CD4-positive, alpha-beta T cell treated with Interleukin-4 for 1 hour (primary cell): ENCODE results near the gene VDAC1.

ENCODE experiments used
- DNase-seq, 2 donors: peaks; one replicate each; pipeline ENCODE4 v3.0.0-alpha.2; 2020 to 2022

The VDAC1 gene

DNA sequence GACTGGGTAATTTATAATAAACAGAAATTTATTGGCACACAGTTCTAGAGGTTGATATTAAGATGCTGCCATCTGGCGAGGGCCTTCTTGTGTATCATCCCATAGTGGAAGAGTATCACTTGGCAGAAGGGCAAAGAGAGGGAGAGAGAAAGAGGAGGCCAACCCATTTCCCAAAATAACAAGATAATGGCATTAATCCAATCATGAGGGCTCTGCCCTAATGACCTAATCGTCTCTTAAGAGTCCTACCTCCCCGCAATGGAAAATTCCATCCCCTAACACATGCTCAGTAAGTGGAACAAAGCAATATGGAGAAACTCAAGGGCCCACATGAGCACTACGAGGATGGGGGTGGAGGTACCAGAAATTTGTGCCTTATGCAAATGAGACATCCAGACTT lies 17.6 kb upstream of the VDAC1 start:
- DNase-seq: no peak

DNA sequence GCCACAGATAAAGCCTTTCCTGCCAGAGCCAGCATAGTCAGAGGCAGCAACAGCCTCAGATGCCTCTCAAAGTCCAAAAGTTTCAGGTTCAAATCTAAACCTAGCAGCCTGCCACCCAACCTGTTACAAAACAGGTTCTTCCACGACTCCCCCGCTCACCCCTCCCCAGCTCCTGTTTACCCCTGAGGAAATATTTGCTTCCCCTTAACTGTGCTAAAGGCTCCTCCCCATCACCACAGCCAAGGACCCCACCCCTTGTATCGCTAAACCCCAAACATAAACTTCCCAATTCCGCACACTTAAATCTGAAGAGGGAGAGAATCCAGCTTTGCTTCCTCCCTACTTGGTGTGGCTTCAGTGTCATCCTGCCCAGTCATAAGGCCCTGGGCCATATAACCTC lies 15.4 kb upstream of the VDAC1 start:
- DNase-seq: no peak

DNA sequence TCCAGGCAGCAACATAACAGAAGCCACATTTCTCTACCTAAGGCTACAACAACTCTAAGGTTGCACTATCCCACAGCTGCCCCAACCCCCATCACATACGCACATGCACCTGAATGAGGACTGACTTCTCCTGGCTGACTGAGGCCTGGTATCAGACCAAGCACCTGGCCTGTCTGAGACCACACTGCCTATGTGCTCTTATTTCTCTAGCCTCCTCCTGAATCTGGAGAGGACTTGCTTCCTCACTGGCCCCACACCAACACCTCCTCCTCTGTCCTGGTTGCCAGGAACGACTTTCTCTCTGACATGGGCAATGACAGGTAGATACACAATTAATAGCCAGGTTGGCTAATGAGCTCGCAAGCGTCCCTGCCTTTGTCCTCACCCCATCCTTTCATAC lies 14.9 kb upstream of the VDAC1 start:
- DNase-seq: no peak

DNA sequence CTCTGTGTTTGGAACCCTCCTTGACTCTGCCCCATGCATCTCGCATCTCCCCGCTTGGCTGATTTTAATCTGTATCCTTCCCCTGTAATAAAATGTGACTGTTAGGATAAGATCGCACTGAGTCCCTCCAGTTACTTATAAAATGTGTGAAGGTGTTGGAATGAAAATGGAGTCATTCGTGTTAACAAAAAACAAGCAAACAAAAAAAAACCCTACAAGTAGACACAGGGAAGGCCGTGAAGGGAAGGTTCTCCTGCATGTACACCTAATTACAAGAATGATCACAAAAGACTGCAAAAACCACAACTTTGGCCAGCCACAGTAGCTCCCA lies 14.2 kb upstream of the VDAC1 start:
- no peak for DNase-seq

DNA sequence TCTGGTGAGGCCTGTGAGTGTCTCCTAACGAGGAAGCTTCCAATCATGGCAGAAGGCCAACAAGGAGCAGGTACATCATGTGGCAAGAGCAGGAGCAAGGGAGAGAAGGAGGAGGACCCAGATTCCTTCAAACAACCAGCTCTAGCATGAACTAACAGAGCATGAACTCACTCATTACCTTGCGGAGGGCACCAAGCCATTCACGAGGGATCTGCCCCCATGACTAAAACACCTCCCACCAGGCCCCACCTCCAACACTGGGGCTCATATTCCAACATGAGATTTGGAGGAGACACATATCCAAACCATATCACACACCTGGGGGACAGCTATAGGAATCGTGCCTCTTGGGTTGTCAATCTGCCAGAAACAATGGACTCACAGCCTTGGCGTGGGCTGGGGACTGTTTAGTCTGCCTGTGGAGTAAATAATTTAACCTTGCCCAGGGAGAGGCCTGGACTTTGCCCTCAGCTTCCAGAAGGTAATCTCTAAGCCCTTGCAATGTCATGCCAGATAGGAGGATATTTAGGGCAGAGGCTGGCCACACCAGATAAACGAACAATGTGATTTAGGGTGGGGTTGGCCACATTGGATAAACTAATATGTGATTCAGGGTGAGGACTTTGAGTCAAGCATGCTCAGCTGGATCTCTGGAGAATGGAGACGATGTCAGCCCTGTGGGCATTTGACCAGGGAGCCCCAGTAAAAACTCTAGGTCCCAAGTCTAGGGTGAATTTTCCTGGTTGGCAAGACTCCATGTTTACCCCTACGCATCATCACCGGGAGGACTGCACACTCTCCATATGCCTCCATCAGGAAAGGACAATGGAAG lies 13.6 kb upstream of the VDAC1 start:
- DNase-seq: no peak

DNA sequence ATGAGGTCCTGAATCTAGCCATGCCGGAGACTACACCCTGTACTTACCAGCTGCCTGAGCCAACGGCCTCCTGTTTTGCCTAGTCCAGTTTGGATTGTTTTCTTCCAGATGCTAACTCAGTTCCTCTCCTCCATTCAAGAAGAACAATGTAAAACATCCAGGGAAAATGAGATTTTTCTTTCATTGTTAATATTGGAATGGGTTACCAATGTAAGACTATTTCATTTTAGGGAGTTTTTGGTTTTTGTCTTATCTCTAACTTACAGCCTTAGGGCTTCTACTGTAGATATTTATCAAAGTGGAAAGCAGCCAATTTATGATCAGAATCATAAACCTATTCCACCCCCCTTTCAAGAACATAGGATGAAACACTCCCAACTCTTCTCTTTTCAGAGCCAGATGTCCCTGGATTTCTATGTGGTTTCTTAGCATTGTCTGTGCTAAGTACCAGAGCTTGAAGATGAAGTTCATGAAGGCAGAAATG lies 3.5 kb upstream of the VDAC1 start:
- no peak for DNase-seq

DNA sequence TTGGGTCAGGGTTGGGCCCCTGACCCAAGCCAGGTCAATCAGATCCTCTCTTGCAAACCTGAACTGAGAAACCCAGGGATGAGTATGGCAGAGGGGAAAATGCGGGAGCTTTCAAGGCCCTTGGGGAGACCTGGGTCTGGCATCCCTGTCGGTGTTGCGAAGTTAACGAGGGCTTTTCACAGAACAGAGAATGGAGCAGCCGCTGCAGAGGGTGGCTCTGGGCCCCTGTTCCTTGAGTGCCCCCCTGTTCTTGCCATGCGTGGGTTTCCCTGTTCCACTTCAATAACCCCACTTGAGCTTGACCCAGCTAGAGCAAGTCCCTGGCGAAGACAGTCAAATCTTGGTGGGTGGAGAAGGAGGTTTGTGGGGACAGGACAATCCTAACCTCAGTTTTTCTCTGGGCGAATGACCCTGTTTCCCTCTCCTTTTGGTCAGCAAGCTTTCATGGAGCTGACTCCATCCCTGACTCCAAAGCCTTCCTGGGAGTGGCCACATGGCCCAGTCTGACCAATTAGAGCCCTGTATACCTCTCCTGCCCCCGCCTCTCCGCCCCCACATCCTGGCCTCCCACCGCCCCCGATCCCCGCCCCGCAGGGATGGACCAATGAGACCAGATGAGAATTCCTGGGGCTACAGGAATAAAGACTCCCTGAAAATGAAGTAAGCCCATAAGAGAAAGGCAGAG lies 2.9 kb upstream of the VDAC1 start:
- DNase-seq: no peak

DNA sequence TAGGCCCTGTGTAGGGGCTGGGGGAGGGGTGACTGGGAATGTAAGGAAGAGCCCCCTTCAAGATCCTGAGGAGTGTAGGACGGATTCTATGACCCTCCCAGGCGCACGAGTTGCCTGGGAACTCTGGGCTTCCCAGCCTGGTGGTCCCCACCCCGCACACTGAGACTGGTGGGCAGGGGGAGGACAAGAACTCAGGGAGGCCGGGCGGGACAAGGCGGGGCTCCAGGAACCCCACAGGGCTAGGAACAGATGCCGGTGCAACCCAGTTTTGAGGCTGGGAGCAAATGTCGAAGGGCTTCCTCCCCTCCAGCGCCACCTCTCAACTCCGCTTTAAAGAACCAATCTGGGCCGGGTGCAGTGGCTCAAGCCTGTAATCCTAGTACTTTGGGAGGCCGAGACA lies 1.3 kb upstream of the VDAC1 start:
- DNase-seq: no peak

DNA sequence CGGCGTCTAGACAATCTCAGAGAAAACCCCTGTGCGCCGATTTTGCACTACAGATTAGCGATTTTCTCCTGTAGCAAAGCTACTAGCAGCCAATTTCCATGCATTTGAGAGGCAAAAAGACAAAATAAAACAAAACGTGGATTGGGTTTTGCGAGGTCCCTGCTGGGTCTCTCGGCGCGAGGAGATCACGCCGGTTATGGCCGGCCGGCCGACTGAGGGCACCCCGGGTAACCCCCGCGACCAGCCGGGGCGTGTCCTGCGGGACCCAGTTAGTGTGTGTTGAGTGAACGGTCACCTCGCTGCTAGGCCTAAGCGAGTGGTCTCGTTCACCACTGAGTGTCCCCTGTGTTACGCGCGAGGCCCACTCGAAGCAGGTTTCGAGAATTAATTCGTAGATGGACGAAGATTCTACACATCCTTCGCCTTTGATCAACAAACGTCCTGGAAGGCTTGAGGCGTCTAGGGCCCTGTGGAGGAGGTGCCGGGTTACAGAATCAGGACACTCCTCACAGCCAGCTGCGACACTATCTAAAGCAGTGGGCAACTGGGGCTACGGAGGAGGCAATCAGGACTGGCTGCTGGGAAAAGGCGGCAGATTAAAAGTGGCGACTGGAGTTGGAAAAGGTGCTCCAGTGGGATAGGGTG lies 764 bp upstream of the VDAC1 start:
- no peak for DNase-seq

DNA sequence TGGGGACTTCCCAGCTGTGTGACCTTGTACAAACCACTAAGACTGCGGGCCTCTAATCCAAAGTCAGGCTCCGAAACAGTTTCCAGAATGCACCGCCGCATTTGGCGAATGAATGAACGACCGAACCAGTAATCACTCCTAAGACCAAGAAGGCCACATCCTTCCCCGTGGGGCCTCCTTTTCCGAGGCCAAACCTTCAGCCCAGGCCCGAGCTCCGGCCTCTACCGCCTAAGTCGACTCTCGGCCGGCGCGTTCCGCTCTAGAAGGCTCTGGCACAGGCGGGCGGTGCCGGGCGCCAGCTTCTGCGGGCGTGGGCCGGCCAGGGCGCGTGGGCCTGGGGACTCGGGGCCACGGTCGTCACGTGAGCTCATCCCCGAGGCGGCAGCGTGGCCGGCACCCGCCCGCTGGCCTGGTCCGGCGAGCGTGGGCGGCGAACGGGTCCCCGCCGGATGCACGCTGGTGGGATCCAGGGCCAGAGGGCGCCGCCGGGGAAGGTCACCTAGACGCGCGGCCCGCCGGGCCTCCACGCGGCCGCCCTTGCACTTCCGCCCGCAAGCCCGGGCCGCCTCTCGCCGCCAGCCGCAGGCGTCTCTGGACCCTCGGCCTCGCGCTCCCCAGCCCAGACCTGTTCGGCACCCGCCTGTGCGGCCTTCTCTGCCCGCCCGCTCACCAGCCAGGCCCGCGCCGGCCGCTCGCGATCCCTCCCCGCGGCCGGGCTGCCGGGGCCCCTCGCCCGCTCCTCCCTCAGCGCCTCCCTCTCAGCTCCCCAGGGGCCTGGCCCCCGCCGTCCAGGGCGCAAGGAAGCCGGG lies 754 bp downstream of the VDAC1 start:
- DNase-seq: peak; percentile 28 to 52

DNA sequence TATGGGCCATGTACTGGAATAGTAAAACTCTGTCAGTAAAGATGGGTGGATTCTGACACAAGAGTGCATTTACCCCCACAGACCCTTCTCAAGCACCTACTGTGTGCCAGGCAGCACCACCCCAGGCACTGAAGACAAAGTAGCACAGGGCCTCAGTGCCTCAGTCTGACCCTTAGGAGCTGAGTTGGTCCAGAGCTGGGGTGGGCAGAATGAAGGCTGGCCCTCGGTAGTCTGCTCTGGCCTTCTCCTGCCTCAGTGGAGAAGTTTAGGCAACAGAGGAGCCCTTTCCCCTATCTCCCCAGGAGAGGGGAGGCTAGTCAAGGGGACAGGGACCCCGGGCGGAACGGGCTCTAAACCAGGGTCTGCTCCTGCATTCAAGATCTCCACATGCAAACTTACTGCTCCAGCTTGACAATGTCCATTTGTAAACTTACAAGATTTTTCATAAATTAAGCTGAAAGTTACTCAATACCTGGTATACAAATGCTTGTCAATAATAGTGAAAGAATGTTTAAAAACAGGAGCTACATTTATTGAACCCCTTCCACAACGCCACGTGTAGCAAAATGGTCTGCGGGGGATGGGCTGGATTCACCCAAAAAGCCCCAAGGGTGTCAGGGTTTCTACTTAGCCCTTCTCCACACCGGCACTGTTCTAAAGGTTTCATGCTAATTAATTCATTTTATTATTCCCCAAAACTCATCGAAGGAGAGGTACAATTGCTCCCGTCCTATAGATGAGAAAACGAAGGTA lies 1.5 kb downstream of the VDAC1 start:
- DNase-seq: no peak

DNA sequence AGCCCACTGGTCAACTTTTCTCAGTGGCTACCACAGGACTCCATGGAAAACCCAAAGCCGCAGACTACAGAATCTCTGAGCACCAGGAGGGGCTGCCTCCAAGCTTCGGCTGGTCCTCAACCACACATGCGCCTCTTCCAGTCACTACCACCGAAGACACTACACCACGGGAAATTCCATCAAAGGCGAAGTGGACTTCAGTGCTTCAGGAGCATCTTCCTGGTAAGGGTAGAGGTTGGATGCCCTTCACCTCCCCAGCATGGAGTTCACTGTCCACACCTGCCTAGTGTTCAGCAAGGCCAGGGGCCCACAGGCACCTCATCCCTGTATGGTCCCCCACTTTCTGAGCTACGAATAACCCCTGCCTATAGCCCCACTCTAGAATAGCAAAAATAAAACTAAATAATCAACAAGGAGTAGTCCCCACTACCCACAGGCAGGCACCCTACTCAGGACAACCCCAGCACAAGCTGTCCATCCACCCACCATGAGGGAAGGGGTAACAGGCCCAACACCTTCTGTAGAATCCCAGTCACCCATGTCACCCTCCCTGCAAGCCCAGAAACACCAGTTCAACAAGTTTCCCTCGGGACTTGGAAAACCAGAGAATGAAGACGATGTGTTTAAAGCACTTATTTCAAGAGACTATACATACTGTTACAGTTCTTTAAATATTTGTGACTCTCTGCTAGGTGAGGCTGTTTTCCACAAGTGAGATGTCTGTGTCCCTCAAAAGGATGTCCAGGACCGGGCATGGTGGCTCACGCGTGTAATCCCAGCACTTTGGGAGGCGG lies 2.6 kb downstream of the VDAC1 start:
- DNase-seq: no peak

DNA sequence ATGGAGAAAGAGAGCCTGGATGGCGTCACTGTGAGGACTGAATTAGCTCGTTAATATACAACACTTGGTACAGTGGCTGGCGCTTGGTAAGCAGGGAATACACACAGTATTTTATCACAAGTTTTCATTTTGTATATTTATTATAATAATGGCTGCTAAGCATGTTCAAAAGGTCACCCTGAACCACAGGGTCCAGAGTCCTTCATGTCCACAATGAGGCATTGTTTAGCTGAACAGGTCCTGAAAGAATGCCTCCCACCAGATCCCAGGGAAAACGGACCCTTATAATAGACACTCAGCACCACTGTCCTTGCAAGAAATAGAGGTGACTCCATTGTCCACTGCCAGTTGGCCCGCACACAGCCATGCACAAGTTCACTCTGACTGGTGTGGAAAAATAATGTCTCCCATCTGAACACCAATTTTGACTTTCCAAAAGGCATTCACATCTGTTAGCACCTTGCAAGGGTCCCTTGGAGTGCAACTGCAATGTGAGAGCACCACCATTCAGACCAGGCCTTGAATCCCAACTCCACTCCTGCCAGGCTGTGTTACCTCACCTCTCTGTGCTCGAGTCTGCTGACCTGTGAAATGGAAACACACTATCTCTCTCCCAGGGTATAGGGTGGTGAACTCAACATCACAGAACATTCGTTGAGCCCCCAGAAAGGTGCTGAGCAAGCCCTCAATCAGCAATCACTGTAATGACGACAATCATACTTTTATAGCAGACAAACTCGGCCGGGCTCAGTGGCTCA lies 3.9 kb downstream of the VDAC1 start:
- no peak for DNase-seq

DNA sequence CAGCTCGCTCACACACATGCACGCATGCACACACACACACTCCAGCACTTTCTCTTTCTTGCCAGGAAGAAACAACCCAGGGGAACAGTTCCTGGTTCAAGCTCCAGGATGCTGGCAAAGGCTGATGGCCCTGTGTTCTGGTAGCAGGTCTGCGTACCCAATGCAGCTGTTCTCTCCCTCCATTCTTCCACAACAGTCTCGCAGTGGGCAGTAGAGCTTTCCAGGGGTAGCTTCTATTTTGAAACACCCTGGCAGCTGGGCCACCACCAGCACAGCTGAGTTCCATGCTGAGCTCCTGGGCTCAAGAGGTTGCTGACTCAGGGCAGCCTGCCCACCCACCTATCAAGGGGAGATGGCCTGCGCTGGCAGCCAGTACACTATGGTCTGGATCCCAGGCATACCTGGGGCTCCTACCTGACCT lies 4.7 kb downstream of the VDAC1 start:
- no peak for DNase-seq

DNA sequence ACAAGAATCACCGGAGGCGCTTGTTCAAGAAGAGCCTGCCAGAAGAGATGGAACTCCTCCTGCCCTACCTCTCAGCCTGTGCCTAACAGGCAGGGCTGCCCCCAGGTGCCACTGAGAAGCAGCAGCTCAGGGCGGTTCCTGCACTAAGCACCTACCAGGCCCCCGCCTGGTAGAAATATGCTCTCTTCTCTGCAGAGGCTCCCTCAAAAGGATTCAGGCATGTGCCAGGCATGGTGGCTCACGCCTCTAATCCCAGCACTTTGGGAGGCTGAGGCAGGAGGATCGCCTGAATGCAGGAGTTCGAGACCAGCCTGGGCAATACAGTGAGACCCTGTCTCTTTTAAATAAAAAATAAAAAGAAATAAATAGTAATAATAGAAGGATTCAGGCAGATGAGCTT lies 6.0 kb downstream of the VDAC1 start:
- DNase-seq: no peak

DNA sequence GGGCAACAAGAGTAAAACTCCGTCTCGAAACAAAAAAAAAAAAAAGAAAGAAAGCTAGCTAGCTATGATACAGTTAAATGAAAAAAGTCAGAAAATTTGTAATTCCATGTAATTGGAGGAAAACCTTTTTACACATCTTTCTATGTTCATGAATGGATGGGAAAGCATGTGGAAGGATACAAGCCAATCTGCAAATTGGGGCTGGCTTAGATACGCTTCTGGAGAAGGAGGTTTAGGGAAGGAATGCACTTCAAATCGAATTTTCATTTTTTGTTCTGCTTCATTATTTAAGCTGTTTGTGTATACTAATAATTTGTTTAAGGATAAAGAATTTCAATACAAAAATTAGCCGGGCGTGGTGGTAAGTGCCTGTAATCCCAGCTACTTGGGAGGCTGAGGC lies 6.7 kb downstream of the VDAC1 start:
- no peak for DNase-seq

DNA sequence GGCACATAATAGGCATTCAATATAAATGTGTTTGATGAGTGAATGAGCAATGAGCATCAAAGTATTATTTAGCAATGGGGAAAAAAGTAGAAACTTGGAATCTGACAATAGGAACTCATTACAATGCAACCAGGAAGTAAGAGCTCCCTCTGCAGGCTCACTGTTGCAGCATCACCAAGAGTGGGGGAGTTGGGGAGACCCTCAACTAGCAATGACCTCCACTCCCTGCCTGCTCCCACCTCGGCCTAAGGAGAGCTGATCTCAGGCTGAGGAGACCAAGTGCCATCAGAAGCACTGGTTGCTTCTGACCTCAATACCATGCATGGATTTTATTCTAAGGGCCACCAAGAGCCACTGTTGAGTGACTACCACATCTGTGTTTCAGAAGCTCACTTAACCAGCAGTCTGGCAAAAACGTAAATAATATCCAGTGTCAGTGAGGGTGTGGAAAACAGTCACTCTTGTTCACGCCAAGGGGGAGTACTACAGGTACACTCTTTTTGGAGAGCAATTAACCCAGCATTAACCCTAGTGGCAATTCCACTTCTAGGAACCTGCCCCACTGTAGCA lies 8.0 kb downstream of the VDAC1 start:
- DNase-seq: peak in 1 of 2 donors; percentile 24

DNA sequence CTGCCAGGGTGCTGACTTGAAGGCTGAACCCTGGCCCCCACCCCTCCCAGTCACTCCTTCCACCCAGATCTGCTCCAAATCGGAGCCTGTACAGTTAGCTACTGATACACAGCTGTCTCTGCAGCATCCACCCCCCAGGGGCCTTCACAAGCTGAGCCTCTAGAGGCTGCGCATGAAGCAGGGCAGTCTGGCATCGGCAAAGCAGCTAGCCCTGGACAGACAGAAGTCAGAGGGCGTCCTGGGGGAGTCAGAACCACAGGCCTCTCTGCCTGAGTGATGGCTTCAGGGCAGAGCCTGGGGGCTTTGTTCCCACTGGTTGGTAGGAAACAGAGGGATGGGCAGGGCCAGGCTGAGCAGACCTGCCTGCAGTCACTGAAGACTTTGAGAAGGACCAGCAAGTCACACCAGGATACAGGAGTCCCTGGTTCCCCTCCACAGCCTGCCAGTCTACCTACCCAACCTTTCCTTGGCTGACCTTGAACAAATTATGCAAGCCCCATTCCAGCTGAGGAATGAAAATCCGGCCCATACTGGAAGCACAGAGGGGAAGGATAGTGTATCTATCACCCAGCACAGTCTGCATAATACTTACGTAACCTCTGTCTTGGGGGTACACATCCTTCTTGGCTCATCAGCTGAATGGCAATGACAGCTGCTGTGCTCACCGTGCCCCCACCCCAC lies 8.8 kb downstream of the VDAC1 start:
- DNase-seq: no peak

DNA sequence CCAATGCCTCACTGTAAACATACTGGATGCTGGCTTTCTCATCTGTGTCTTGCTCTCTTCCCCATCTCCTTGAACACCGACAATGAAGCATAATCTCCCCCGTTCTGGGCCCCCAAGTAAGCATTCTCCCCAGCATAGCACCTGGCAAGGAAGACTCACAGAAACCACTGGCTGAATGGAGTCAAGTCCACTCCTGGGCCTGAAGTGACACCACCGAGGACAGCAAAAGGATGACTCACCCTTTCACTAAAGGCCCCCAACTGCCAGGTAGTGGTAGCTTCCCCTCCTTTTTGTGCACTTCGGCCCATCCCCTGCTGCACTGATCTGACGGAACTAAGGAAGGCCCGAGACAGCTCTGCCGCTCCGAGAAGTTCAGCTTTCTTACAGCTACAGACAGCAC lies 9.4 kb downstream of the VDAC1 start:
- no peak for DNase-seq

DNA sequence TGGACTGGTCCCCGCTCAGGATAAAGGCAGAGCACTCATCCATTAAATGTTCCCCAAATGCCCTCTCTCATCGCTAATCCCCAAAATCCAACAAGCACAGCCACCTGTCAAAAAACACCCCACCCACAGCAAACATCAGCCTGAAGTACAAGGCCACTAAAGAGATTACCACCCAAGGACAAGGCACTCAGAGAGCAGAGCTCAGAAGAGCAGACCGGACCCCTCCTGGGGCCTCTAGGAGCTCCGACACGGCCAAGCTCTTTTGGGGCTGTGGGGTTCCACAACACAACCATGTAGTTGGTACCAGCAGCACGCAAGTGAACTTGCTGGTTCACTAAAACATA lies 9.8 kb downstream of the VDAC1 start:
- no peak for DNase-seq
